ENCODE measurements around the gene SLC9A7.
A peak's percentile ranks its signal among the peaks of the same experiment; 100 is the strongest.

SLC9A7 gene

DNA sequence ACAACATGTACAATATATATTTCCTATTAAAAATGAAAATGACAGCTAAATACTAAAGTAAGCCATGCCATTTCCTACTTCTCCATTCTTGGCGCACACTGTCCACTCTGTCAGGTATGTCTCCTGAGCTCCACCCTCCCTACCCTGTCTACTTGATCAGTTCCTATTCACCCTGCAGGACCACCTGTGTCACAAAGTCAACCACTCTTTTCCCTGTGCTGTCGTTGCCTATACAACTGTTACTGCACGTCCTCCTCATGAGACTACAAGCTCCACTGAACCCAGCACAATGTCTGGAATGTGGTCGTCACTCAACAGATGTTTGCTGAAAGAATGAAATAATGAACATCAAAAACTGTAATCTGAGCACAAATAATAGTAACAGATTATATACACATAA, 54.9 kb downstream of the SLC9A7 start:
- DNase-seq, result no peak

DNA sequence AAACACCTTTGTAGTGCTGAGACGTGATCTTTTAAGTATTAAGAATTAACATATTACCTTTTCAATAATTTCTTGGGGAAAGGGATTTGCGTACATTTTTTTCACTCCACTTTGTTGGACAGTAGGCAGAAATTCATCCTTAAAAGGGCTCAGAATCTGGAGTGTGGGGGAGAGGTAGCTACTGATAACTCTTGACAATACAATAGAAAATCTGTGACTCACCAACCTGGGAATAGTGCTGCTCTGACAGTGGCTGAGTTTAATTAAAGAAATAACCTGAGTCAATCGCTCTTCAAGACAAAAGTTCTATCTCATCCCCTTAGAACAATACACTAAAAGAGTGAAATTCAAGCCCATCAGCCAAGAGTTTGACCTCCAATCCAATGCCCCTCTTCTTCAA, 60.2 kb downstream of the SLC9A7 start:
- DNase-seq, result no peak

DNA sequence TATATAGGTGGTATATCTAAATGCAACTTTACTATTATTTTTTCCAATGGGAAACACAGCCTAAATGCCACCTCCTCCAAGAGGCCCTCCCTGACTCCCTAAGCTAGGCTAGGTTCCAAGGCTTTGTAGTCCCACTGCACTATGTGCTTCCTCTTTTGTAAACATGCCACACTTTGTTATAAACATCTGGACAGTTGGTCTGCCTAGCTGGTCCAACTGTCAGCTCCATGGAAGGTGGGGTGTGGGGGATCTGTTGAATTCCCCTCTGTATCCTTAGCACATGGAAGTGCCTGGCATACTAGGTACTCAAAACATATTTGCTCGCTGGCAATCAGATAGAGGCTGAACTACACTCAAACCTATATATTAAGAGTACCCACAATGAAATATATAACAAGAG, 63.4 kb downstream of the SLC9A7 start:
- no peak for DNase-seq

DNA sequence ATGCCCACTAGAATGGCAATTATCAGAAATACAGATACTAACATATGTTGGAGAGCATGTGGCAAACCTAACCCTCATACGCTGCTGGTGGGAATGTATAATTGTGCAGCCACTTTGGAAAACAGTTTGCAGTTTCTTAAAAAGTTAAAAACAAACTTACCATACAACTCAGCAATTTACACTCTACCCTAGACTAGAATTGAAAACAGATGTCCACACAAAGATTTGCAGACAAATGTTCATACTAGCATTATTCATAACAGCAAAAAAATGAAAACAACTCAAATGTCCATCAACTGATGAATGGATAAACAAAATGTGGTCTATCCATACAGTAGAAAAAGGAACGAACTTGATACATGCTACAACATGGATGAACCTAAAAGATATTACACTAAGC, 64.4 kb downstream of the SLC9A7 start:
- DNase-seq, result no peak

GRCh38 chrX:46693149-46693548, 65.8 kb downstream of the SLC9A7 start:
- DNase-seq, result no peak

DNA sequence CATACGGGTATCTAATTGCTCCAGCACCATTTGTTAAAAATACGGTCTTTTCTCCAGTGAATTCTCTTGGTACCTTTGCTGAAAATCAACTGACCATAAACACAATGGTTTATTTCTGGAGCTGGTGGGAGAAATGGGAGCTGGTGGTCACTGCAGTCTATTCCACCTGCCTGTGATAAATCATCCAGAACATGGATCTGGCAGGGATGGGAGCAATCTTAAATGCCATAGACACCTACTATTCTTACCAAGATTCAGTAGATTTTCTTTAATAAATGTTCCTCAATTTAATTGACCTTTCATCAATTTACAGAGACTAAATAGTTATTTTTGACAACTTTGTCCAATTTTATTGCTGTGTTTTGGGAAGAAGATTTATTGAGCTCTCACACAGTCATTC, 68.1 kb downstream of the SLC9A7 start:
- DNase-seq, result no peak

GRCh38 chrX:46687619-46688018, 71.3 kb downstream of the SLC9A7 start:
- DNase-seq, result no peak

- DNase-seq, result no peak
Observed at GRCh38 chrX:46686003-46686645, 72.8 kb downstream of the SLC9A7 start.

DNA sequence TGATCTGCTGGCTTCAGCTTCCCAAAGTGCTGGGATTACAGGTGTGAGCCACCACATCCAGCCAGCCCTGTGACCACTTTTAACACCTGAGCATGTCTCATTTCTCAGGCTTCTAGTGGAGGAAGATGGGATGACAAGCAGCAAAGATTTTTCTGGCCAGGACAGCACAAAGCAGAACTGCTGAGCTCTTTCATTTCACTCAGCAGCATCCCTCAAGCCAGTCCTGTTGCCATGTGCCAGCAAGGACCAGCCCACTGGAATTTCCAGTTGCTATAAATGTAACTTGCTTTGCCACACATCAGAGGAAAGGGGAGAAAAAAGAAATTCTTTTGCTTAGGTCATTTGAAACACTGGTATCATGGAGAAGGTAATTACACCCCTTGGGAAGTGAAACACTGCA, 75.9 kb downstream of the SLC9A7 start:
- DNase-seq, result no peak

DNA sequence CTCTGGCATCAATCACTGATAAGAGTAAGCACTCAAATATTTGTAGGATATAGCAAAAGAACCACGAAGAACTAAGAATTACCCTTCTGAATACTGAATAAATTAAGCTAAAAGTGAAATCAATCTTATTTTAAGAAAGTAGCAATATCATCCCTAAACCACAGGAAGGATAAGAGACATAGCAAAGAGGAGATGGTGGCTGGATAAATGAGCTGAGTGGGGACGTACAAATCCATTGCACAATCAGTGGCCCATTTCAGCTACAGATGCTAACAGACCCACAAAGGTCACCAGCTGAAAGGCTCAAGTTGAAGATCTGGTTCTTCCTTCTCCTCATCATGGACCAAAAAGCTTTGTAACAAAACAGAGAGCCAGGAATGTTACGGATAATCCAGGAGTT, 77.1 kb downstream of the SLC9A7 start:
- DNase-seq, result no peak

DNA sequence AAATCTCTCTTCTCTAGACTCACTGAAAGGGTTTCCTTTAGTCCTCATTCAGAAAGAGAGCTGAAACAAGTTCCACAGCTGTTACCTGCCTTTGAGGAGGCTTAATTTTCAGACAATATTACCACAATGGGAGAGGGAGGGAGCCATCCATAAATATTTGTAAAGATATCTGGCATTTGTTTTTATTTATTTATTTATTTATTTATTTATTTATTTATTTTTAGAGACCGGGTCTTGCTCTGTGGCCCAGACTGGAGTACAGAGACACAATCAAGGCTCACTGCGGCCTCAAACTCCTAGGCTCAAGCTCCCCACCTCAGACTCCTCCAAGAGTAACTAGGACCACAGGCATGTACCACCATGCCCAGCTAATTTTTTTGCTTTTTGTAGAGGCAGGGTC, 80.7 kb downstream of the SLC9A7 start:
- DNase-seq, result no peak

- no peak for DNase-seq
Observed at GRCh38 chrX:46676399-46677356, 82.2 kb downstream of the SLC9A7 start.

DNA sequence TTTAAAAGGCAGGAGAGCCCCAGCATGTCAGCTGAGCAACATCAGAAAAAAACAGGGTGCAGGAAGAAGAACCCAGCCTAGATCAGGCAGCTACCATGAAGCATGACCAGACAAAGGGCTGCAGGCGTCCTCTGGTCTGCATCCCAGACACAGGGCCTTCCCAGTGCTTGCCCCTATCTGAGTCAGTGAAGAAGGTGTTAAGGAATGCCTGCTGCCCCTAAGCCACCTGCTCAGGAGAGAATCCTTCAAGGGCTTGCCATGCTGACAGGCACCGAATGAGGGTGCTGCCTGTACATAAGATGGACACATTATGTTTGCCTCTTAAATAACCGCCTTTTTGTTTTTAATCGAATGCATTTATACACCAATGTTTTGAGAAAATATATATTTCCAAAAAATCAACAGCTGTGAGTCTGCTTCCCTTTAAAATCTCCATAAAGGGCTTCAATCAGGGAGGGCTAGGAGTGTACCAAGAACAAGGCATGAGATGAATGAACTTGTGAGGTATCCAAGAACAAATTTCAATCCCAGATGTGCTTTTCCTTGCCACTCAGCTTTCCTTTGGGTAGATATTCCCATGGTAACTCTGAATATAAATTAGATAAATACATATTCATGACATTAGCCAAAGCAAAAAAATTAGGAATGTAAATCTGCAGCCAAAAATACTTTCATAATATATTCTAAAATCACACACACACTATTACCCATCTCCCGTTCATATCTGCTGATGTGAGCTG, 85.1 kb downstream of the SLC9A7 start:
- no peak for DNase-seq

GRCh38 chrX:46670316-46670715, 88.6 kb downstream of the SLC9A7 start:
- DNase-seq, result no peak

DNA sequence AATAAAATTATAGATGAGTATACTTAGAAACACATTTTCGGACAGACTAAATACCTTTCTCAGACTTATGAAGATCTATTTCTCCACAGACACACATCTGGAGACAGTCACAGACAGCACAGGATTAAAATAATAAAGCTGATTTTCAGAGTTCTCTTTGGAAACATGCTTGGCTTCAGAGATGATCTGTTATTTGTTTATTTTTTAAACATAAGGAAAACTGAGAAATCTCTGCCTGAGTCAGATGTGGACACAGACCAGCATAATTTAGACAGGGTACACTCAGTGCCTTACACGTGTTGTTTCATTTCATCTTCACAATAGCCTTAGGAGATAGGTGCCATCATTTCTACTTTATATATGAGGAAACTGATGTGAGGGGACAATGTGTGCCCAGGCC, 92.1 kb downstream of the SLC9A7 start:
- no peak for DNase-seq

GRCh38 chrX:46665232-46666152, 93.4 kb downstream of the SLC9A7 start:
- DNase-seq, result no peak

- no peak for DNase-seq
Observed at GRCh38 chrX:46662188-46662958, 96.5 kb downstream of the SLC9A7 start.

DNA sequence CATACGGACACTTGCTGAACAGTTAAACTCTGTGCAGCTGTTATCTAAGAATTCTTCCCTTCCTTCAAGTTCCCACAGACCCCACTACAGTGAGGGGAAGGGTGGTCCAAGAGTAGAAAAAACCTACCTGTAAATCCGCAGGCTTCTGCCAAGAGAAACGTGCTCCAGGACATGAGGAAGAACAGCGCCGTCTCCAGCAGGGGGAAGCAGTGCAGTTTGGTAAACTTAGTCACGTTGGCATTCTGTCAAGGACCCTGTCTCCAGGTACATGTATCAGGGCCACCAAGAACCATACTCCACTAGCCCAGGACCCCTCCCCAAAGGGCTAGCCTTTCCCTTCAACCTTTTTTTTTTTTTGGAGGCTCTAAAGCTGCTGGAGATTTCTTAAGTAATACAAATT, 105.4 kb downstream of the SLC9A7 start:
- no peak for DNase-seq

DNA sequence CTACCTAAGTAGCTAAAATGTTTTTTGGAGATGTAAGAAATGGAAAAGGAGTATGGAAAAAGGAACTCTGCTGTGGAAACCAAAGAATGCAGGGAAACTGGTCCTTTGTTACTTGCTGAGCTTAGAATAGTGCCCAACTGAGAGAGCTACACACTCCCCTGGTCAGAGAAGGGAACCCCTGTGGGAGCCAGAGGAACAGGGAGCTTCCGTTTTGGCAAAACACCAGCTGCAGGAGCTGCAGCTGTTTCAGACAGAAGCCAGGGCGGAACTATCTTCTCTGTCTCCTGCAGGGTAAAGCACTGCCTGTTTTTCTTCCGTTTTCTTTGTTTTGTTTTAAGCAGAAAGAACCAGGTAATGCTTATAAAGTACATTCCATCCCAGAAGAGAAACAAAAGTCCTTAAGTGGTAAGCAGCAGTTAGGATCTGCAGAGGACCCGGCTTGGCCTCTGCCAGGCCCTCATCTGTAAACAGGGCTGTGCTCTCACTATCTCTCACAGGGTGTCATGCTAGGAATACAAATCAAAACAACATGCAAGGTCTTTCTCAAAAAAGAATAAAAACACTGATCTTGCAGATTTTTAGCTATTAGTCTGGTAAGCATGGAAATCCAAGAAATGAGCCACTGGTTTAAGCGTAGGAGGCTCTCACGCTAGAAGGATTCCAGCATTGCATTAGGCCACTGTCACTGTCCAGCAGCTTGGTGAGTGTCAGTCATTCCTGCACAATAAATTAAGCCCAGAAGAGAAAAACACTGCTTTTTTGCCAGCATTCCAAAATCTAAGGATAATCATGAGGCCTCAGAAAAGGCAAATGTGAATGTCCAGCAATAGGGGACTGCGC, 109.3 kb downstream of the SLC9A7 start:
- peak; percentile 20 for DNase-seq

DNA sequence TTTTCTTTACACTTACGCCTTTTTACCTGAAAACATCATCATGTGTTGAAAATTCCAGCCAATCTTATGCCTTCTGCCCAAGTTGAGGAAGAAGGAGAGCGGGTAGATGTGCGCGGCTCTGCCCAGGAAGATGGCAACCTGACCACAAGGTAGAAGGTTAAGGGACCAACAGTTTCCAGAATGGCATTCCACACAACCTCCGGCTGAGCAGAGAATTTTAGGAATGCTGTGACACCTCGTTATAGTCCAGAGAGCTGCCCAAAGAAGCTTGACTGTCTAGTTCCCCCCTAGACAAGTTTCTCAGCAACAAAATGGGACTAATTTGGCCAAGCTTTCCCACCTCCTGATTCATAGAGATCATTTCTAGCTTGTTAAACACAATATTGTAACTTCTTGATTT, 110.3 kb downstream of the SLC9A7 start:
- no peak for DNase-seq
